ENCODE measurements around the gene TP63.

TP63 gene

GRCh38 chr3:189703865-189704264 is 72.7 kb downstream of the TP63 start:
- no peak overlapping the region for H3K27ac ChIP-seq
- TF ChIP-seq CTCF (IDR thresholded peaks at IDR 0.05) = no peak
- no peak for DNase-seq (ENCODE audit: low spot score)
- no peak overlapping the region for H3K4me3 ChIP-seq

DNA sequence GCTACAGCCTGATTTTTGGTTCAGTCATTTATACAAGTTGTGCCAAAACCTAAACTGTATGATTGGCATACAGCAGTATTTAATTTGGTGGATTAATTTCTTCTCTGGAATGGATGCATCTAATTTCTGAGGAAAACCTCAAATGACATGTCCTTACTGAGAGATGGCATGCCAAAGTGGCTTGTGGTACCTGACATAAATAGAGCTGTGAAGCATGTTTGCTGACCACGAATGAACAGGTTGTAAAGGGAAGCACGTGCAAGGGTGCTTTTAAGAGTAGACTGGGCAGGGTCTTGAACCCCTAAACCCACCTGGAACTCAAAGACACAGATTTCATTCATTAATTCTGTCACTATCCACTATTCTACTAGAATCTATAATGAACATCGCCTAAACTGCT is 77.2 kb downstream of the TP63 start:
- no peak for DNase-seq (ENCODE audit: low spot score)
- no peak for TF ChIP-seq CTCF (IDR thresholded peaks at IDR 0.05)
- Histone ChIP-seq H3K4me3 (no peak overlapping the region), H3K27ac (no peak overlapping the region)

GRCh38 chr3:189710620-189711402 is 79.6 kb downstream of the TP63 start:
- no peak overlapping the region for H3K4me3 ChIP-seq
- no peak overlapping the region for H3K27ac ChIP-seq
- DNase-seq (ENCODE audit: low spot score) = no peak
- TF ChIP-seq CTCF (IDR thresholded peaks at IDR 0.05) = no peak

- no peak for DNase-seq (ENCODE audit: low spot score)
- no peak for TF ChIP-seq CTCF (IDR thresholded peaks at IDR 0.05)
- Histone ChIP-seq H3K4me3 (no peak overlapping the region), H3K27ac (no peak overlapping the region)
Measured at GRCh38 chr3:189712906-189713483, 81.8 kb downstream of the TP63 start.

DNA sequence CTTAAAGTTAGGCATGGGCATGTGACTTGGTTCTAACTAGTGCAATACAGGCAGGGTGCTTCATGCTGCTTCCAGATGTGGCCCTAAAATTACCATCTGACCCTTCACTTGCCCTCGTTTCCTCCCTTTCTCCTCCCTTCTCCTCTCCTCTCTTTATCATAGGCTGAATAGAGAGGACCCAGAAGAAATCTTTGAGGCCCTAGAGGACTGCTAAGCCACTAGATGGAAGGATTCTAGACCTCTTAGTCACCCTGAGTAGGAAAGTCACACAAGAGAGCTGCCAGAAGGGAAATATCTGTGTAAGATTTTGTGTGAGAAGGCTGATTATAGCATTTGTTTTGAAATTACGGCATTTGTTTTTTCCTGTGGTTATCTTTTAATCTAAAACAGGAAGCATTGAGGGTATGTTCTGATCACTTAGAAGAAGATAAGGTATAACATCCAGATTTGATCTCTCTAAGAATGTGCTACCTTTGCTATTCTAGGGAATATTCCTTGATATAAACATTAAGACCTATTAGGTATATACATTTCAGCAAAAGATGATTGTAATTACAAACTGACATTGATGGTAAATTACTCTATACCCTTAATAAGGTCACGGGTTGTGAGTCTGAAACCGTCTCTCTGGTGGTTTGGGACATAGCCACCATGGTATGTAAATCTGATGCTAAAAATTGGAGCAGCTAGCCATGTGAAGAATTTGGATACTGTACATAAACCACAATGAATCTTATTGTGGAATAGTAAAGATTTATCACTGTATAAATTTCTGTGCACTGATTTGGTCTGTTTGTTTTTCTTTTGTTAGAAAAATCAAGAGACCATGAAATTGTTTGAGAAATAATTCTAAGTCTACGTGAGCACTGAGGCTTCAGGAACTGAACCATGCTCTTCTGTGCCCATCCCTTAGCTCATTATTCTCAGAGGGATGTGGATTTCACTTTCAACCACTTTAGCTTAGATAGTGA is 84.1 kb downstream of the TP63 start:
- Histone ChIP-seq H3K27ac (no peak overlapping the region), H3K4me3 (no peak overlapping the region)
- no peak for DNase-seq (ENCODE audit: low spot score)
- no peak for TF ChIP-seq CTCF (IDR thresholded peaks at IDR 0.05)

- H3K27ac ChIP-seq = no peak overlapping the region
- TF ChIP-seq CTCF (IDR thresholded peaks at IDR 0.05) = no peak
- no peak for DNase-seq (ENCODE audit: low spot score)
- H3K4me3 ChIP-seq = no peak overlapping the region
Measured at GRCh38 chr3:189718215-189718614, 87.0 kb downstream of the TP63 start.

Measured in coronary artery (tissue), 2 donors.